GOT3 (cell line): ENCODE measurements around the gene NFE2L3.
"Not testable (repeated sequence)": the region's sequence is repeated elsewhere in the genome, so short reads cannot be mapped to it uniquely, and the experiment has no call there.

Source experiments
- DNase-seq: peaks from one replicate; lab custom pipeline; 2025; ENCODE audit warnings: mixed read lengths; lab: John Stamatoyannopoulos, UW

Gene NFE2L3

GRCh38 chr7:26151953-26152781 is at the start of gene NFE2L3:
NFE2L3 (plus strand) TSS chr7:26152198; CDS start chr7:26152499, 301 bp downstream.
- peak; percentile 25 for DNase-seq

- DNase-seq, result no peak
These were observed 48.4 kb upstream of the NFE2L3 start for GRCh38 chr7:26103596-26103995.

DNA sequence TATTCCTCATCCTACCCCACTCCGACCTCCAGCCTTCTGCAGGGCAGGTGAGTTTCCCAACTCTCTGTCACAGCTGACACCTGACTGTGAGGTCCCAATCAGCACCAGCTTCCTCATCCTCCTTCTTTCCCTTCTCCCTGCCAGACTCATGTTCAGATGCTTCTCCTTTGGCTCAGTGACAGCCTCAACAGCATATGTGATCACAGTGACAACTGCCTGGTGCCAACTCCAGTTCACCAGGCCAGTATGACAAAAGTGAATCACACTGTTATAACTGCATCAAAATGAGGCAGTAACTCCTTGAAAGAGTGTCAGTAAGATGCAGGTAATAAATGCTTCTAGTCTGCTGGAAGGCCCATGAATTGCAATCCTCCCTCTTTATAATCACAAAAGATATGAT is 46.8 kb upstream of the NFE2L3 start:
- no peak for DNase-seq

- DNase-seq, result no peak
These were observed 46.1 kb upstream of the NFE2L3 start for GRCh38 chr7:26105931-26106330.

DNA sequence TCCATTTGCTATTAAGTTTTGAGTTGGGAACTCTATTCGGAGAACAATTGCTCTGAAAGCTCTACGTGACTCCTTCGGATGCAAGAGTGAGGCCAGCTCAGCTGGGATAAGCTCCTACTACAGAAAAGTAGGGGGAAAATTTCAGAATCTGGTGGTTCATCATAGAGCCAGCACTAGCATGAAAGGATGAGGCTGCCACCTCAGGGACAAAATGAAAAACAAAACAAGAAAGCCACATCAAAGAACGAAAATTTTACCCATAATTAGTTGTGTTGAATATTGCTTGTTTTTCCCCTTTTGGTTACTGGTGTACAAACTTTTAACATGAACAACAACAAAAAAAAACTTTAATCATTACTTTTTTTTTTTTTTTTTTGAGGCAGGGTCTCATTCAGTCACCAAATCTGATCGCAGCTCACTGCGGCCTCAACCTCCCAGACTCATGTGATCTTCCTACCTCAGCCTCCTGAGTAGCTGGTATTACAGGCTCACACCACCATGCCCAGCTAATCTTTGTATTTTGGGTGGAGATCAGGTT is 39.7 kb upstream of the NFE2L3 start:
- DNase-seq, result no peak

GRCh38 chr7:26115650-26116049 is 36.3 kb upstream of the NFE2L3 start:
- DNase-seq, result no peak

DNA sequence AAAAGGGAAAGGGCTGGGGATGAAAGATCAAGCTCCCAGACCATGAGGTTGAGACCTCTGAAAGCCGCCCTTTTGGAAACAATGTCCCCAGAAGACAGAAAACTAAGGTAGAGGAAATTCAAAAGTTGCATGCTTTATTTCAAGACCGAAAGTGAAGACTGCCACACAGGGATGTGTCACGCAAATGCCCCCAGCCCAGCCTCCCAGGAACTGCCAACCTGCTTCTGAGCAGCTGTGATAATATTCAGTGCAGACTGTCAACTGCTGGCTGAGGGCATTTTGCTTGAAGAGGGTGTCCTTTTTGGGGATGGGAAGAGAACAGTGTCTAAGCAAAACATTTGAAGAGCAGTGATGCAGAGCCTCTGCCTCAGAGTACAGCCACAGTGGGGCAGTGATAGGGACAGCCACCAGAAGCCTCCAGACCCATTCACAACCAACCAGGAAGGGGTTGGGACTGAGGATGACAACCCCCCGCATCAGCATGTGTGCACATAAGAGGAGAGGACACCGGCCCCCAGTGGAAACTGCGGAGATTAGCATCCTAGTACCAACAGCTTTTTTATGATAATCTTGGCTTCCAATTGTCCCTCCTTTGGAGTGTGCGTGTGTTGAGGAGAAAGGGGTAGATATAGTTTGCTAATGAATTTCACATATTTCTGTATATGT is 34.7 kb upstream of the NFE2L3 start:
- DNase-seq, result no peak

DNA sequence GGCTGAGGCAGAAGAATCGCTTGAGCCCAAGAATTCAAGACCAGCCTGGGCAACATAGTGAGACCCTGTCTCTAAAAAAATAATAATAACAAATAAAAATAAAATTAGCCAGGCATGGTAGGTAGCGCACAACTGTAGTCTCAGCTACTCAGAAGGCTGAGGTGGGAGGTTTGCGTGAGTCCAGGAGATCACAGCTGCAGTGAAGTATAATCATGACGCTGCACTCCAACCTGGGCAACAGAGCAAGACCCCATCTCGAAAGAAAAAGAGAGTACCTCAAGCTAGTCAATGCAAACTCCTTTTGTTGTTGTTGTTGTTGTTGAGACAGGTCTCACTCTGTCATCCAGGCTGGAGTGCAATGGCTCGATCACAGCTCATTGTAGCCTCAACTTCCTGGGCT is 34.0 kb upstream of the NFE2L3 start:
- no peak for DNase-seq

DNA sequence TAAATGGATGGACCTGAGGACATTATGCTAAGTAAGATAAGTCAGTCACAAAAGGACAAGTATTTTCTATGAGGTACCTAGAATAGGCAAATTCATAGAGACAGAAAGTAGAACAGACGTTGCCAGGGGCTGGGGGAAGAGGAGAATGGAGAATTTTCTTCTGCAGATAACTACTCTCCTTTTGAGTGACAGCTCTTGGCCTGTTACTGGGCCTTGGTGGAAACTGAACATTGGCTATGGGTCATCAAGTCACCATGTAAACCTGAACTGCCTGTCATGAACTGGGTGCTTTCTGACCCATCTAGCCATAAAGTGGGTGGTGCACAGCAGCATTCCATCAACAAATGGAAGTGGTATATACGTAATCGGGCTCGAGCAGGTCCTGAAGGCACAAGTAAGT is 29.3 kb upstream of the NFE2L3 start:
- DNase-seq, result no peak

DNA sequence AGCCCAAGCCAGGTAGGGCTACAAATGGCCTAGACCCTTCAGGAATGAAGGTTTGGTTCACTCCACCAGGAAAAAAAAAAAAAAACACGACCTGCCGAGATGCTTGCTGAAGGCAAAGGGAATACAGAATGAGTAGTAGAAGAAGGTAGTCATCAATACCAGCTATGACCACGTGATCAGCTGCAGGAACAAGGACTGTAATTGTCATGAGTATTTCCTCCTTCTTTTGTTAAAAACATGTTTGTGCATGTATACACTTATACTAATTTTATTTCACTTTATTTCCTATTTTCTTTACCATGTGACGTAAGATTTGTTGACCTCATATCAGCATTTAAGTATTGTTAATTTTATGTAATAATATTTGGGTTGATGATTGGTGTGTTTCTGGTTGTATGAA is 27.2 kb upstream of the NFE2L3 start:
- DNase-seq, result not testable (repeated sequence)

DNA sequence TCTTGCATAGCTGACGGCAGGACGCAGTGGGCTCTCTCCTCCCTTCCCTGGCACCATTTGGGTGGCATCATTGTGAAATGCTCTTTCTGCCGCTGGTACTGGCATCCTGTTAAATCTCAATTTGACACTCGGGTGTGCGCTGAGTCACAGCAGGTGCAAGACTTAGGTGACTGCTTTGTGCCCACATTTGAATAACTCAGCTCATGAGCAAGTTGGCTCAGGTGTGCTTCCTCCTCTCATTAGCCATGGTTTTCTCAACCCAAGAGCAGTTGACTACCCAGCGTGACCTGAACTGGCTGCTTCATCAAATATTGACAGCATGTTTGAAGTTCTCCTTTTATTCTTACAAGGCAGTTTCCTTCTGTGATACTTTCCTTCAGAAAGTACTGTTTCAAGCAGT is 24.6 kb upstream of the NFE2L3 start:
- no peak for DNase-seq

GRCh38 chr7:26131056-26131589 is 20.9 kb upstream of the NFE2L3 start:
- no peak for DNase-seq

DNA sequence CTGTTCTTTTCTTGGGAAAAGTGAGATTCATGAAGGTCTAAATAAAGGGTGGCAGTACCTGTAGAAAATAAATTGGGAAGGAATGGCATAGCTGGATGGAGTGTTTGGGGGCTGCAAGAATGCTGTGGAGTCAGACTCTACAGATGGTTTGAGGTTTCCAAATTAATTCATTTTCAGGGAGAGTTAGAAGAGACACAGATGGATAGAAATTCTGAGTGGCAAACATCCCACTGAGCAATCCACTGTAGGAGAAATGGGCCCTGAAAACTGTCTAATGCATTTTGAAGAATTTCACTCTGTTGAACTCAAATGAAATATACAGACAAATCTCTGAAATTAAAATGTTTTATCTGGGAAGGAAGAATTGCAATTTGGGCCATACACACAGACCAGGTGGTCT is 16.9 kb upstream of the NFE2L3 start:
- DNase-seq, result no peak

DNA sequence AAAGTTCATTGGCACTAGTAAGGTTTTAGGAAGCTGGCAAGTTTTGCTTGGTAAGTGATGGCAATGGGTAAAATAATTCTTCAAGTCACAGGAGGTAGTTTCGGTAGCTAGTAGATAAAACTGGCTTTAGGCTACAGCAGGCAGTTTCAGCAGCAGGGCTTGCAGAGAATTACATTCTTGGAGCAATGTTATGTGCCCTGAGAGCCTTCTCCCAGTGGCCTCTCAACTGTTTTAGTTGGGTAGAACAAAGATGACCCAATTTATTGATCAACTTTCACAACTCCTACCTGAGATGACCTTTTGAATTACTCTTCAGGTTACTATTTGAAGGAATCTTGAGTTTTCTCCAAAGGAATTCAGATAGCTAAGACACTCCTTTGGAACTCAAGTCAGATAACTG is 16.4 kb upstream of the NFE2L3 start:
- no peak for DNase-seq

DNA sequence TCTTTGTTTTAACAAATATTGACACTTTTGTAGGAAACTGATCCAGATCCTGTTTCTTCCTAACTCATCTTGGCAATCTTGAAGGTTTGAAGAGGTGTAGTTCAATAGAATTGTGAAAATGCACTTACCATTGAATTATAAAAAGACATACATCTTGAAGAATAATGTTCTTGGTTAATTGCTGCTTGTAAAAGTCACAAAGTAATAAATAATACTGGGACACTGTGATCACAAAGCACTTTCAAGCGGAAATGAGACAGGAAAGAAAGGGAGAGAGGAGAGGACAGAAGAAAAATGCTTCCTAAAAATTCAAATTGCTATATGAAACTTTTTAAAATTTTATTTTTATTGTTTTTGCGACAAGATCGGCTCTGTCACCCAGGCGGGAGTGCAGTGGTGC is 15.2 kb upstream of the NFE2L3 start:
- no peak for DNase-seq

GRCh38 chr7:26140380-26140779 is 11.6 kb upstream of the NFE2L3 start:
- DNase-seq, result no peak

DNA sequence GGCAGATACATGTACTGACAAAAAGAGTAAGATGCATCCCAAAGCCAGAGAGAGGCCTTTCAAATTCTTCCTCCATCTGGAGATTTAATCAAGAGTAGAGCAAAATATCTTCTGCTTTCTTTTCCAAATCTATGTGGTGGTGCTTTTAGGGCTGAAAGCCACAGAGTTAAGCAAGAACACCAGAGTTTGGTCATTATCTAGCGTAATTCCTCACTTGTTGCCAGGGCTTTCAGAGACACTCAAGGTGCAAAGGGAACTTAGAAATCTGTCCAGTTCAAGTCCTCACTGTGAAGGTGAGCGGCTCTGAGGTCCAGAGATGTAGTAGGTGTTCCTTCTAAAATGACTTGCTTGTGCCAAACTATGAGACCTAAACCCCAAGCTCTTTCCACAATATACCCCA is 10.9 kb upstream of the NFE2L3 start:
- no peak for DNase-seq

DNA sequence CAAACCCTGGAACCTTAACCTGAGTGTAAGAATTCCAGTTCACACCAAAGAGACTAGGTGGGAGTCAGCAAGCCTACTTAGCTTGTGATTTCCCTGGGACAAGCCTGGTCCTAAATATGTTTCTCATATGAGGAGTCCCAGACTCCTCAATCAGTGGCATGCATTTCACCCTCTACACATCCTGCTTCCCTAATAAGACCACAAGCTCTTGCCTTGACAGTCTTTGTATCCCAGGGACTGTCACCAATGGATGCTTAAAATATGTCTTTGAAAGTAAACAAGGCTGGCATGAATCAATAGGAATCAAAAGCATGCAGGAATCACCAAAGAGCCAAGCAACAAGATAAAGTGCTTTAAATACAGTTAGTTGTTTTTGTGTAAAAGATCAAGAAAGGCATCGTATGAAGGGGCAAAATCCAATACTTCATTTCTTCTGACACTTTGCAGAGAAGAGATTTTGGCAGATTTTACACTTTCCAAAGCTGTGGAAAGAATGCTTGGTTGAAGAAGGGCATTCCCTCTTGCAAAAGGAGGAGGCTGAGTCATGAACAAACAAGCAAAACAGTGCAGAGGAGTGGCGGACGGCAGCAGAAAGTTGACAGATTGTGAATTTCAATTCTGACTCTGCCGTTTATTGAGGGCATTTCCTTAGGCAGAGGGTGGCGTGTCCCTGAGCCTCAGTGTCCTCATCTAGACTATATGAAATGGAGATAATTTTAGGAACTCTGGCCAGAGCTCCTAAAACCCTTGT is 8.5 kb upstream of the NFE2L3 start:
- DNase-seq, result no peak

DNA sequence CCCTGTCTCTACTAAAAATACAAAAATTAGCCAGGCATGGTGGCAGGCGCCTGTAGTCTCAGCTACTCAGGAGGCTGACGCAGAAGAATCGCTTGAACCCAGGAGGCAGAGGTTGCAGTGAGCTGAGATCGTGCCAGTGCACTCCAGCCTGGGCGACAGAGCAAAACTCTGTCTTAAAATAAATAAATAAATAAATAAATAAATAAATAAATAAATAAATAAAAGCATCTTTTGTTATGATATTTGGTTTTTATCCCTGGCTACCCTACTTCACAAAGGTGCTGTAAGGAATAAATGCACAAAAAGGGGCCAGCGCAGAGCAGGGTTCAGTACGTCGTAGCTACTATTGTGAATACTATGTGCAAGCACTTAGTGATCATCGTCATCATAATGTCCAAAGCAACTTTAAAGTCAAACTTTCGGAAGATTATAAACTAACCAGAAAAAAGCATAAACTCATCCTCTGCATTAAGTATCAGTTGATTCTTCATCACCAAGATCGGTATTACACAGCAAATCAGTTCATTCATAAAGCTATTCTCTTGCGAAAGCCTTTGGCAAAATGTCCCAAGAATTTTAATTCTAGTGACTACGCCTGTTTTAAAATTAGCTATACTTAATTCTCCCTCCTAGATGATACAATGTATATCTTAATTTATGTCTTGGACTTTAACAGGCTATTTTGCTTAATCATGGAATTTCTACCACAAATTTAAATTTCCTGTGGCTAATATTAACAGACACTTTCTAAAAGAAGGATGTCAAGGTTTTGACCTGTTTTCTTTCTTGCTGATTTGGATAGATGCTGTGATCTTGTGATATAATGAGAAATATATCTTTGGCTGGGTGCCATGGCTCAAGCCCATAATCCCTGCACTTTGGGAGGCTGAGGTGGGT is 7.6 kb upstream of the NFE2L3 start:
- DNase-seq, result no peak

DNA sequence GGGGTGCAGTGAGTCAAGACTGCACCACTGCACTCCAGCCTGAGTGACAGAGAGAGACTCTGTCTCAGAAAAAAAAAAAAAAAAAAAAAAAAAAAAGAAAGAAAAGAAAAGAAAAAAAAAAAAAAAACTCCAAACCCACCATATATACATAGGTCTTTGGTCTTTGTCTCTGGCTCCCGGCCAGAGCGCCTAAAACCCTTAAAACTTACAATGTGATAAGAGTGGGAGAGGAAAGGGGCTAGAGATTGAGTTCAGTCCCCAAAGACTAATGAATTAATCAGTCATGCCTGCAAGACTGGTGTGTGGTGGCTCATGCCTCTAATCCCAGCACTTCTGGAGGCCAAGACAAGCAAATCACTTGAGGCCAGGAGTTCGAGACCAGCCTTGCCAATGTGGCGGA is 6.8 kb upstream of the NFE2L3 start:
- no peak for DNase-seq

- no peak for DNase-seq
These were observed 5.0 kb upstream of the NFE2L3 start for GRCh38 chr7:26147030-26147429.
